Measurements from ENCODE around the gene FAM13A. TPM values are rescaled to one million over a fixed set of nuclear protein-coding genes. Genes with fewer than 3 reads are reported as not detected.

FAM13A gene
- total and polyA plus RNA-seq, 2 donors (not counting 1 experiment from before 2014, with no cell fraction given): 0.51 to 2.1 TPM

DNA sequence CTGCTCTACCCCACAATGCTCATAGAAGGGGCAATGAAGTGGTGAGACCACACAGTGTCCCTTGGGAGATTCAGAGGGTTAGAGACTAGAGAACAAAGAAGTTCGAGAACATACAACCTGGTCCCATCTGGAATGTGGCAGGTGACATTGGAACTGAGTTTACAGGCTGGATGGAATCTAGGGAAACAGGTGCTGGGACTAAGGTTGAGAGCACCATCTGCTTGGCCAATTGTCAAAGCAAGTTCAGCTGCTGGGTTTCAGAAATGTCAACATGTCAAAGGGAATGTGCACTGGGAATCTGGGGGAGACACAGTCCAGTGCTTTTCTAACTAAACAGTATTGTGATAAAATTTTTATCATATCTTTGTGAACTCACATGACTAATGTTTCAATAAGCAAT, 15.9 kb upstream of the FAM13A start:
- H3K4me3 ChIP-seq (ENCODE audit: control extremely low read depth in 1 of 5, extremely low read depth in 1 of 5, insufficient read depth in 1 of 5, low read depth in 2 of 5, low read length in 4 of 5): no peak overlapping the region
- ChIA-PET POLR2A (no interaction called here), CTCF (no interaction called here)
- Mint-ChIP-seq H3K9me3 (ENCODE audit: insufficient read depth) (peaks cover 7% of the 10 kb centered on the region), H3K4me1 (peaks cover 8% of the 10 kb centered on the region), H3K27me3 (no peaks in the 10 kb centered on the region), H3K27ac (no peak overlapping the region), H3K4me3 (no peak overlapping the region)
- no peak overlapping the region for H3K27ac ChIP-seq (ENCODE audit: low read length in 2 of 2)
- no peak for TF ChIP-seq EZH2 (IDR thresholded peaks at IDR 0.05; ENCODE audit: borderline replicate concordance, insufficient read depth, low read depth, low read length, poor library complexity, severe bottlenecking)
- TF ChIP-seq, protein P1, sequence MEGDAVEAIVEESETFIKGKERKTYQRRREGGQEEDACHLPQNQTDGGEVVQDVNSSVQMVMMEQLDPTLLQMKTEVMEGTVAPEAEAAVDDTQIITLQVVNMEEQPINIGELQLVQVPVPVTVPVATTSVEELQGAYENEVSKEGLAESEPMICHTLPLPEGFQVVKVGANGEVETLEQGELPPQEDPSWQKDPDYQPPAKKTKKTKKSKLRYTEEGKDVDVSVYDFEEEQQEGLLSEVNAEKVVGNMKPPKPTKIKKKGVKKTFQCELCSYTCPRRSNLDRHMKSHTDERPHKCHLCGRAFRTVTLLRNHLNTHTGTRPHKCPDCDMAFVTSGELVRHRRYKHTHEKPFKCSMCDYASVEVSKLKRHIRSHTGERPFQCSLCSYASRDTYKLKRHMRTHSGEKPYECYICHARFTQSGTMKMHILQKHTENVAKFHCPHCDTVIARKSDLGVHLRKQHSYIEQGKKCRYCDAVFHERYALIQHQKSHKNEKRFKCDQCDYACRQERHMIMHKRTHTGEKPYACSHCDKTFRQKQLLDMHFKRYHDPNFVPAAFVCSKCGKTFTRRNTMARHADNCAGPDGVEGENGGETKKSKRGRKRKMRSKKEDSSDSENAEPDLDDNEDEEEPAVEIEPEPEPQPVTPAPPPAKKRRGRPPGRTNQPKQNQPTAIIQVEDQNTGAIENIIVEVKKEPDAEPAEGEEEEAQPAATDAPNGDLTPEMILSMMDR (IDR thresholded peaks at IDR 0.05): no peak
- H3K36me3 ChIP-seq (replicated peaks in 1 of 2; ENCODE audit: control extremely low read depth in 1 of 2, control insufficient read depth in 1 of 2, extremely low read depth in 1 of 2, insufficient read depth in 2 of 2, low read length in 1 of 2): no peaks in the 10 kb centered on the region
- WGBS (ENCODE audit: insufficient coverage): 73% methylated on average over 1 of the region's 1 CpG
- H4K20me1 ChIP-seq (ENCODE audit: control insufficient read depth, insufficient read depth, low read length, poor library complexity, severe bottlenecking): no peaks in the 10 kb centered on the region
- peaks cover 0 to 7% (median 3%) of the 10 kb centered on the region in 3 donors for H3K9me3 ChIP-seq (ENCODE audit: control extremely low read depth in 1 of 3, control insufficient read depth in 2 of 3, insufficient read depth in 1 of 3, low read length in 2 of 3)
- DNase-seq (no peak), ATAC-seq (ENCODE audit: low read depth) (no peak)
- no peaks in the 10 kb centered on the region for H3K27me3 ChIP-seq (replicated peaks in 1 of 4; ENCODE audit: control extremely low read depth in 1 of 4, control insufficient read depth in 3 of 4, insufficient read depth in 4 of 4, low read length in 3 of 4)
- no peak overlapping the region for H3K9ac ChIP-seq (ENCODE audit: low read length)
- no peaks in the 10 kb centered on the region for H3K79me2 ChIP-seq (ENCODE audit: control insufficient read depth, insufficient read depth, low read length)
- intact Hi-C loops (cut with micrococcal nuclease): no loop called here
- no peaks in the 10 kb centered on the region for H3K4me1 ChIP-seq (ENCODE audit: control insufficient read depth in 2 of 2, insufficient read depth in 2 of 2, low read length in 2 of 2)
- H3K4me2 ChIP-seq (replicated peaks; ENCODE audit: low read depth, low read length, poor library complexity, severe bottlenecking): no peak overlapping the region
- no peak overlapping the region for H2AFZ ChIP-seq (ENCODE audit: insufficient read depth, low read depth, low read length, poor library complexity, severe bottlenecking)

DNA sequence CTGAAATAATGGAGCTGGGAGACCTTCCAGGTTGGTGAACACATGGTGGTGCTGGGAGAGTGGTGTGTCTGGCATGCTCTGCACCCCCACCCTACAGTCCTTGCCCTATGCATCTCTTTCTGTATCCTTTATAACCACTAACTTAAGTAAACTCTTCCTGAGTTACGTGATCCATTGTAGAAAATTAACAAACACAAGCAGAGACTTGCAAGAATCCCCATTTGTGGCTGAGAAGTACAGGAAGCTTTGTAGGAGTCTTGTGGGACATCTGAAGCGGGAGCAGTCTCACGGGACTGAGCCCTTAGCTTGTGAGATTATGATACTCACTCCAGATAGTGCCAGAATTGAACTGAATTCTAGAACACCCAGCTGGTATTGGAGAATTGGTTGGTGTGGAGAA, 14.3 kb upstream of the FAM13A start:
- Mint-ChIP-seq H3K27ac (no peak overlapping the region), H3K4me3 (no peak overlapping the region), H3K9me3 (ENCODE audit: insufficient read depth) (no peaks in the 10 kb centered on the region), H3K4me1 (peaks cover 8% of the 10 kb centered on the region), H3K27me3 (no peaks in the 10 kb centered on the region)
- ATAC-seq (ENCODE audit: low read depth): no peak
- TF ChIP-seq, protein P1 (IDR thresholded peaks at IDR 0.05): no peak
- no peak for TF ChIP-seq EZH2 (IDR thresholded peaks at IDR 0.05; ENCODE audit: borderline replicate concordance, insufficient read depth, low read depth, low read length, poor library complexity, severe bottlenecking)
- no CpG with 5 or more reads among the region's 3 CpGs for WGBS (ENCODE audit: insufficient coverage)
- no peak for DNase-seq
- POLR2A ChIA-PET: no interaction called here
- H3K36me3 ChIP-seq (replicated peaks in 1 of 2; ENCODE audit: control extremely low read depth in 1 of 2, control insufficient read depth in 1 of 2, extremely low read depth in 1 of 2, insufficient read depth in 2 of 2, low read length in 1 of 2): no peaks in the 10 kb centered on the region
- no peak overlapping the region for H2AFZ ChIP-seq (ENCODE audit: insufficient read depth, low read depth, low read length, poor library complexity, severe bottlenecking)
- no peak overlapping the region for H3K9ac ChIP-seq (ENCODE audit: low read length)
- no peaks in the 10 kb centered on the region for H4K20me1 ChIP-seq (ENCODE audit: control insufficient read depth, insufficient read depth, low read length, poor library complexity, severe bottlenecking)
- no peak overlapping the region for H3K27ac ChIP-seq (ENCODE audit: low read length in 2 of 2)
- H3K9me3 ChIP-seq (ENCODE audit: control extremely low read depth in 1 of 3, control insufficient read depth in 2 of 3, insufficient read depth in 1 of 3, low read length in 2 of 3): no peaks in the 10 kb centered on the region
- no peaks in the 10 kb centered on the region for H3K4me1 ChIP-seq (ENCODE audit: control insufficient read depth in 2 of 2, insufficient read depth in 2 of 2, low read length in 2 of 2)
- intact Hi-C loops (cut with micrococcal nuclease): no loop called here
- CTCF ChIA-PET: no interaction called here
- H3K79me2 ChIP-seq (ENCODE audit: control insufficient read depth, insufficient read depth, low read length): no peaks in the 10 kb centered on the region
- H3K4me3 ChIP-seq (ENCODE audit: control extremely low read depth in 1 of 5, extremely low read depth in 1 of 5, insufficient read depth in 1 of 5, low read depth in 2 of 5, low read length in 4 of 5): no peak overlapping the region
- no peaks in the 10 kb centered on the region for H3K27me3 ChIP-seq (replicated peaks in 1 of 4; ENCODE audit: control extremely low read depth in 1 of 4, control insufficient read depth in 3 of 4, insufficient read depth in 4 of 4, low read length in 3 of 4)
- no peak overlapping the region for H3K4me2 ChIP-seq (replicated peaks; ENCODE audit: low read depth, low read length, poor library complexity, severe bottlenecking)
